Neural cell (in vitro differentiated cells): ENCODE measurements around the gene TEX13D. TPM values are rescaled to one million over a fixed set of nuclear protein-coding genes. Genes with fewer than 3 reads are reported as not detected.

Experiments used
- H2AFZ ChIP-seq: fragments of 200-600, 300-800 bp; sonication (generic), shearing (Covaris generic); 2 replicates; pipeline ENCODE4 v1.6.0; 2014; ENCODE audit warnings: low read depth, mild to moderate bottlenecking, antibody characterized with exemption, low read length, moderate library complexity
- H3F3A ChIP-seq: fragments of 200-600 bp; shearing (Covaris generic); 2 replicates; pipeline ENCODE4 v1.6.1; 2016; ENCODE audit warnings: mild to moderate bottlenecking, moderate library complexity, mixed read lengths, antibody characterized with exemption, low read length; ENCODE audit not compliant: insufficient read depth, poor library complexity, severe bottlenecking
- H3K27ac ChIP-seq: fragments of 200-600, 300-800 bp; sonication (generic), shearing (Covaris generic); 2 replicates; pipeline ENCODE4 v1.5.1; 2014; ENCODE audit warnings: mild to moderate bottlenecking, low read length, moderate library complexity
- H3K27me3 ChIP-seq: fragments of 300-800, 200-600 bp; sonication (generic), shearing (Covaris generic); 2 replicates; pipeline ENCODE4 v1.6.0; 2014; ENCODE audit warnings: mild to moderate bottlenecking, low read depth, low read length, moderate library complexity; ENCODE audit not compliant: insufficient read depth
- H3K36me3 ChIP-seq: fragments of 300-800, 200-600 bp; sonication (generic), shearing (Covaris generic); 2 replicates; pipeline ENCODE4 v1.5.1; 2014; ENCODE audit warnings: mild to moderate bottlenecking, antibody characterized with exemption, low read length, moderate library complexity; ENCODE audit not compliant: insufficient read depth
- H3K4me2 ChIP-seq: fragments of 300-800, 200-600 bp; sonication (generic), shearing (Covaris generic); 2 replicates; pipeline ENCODE4 v1.6.0; 2014; ENCODE audit warnings: mild to moderate bottlenecking, low read length
- H3K4me3 ChIP-seq: fragments of 300-800, 200-600 bp; sonication (generic), shearing (Covaris generic); 2 replicates; pipeline ENCODE4 v1.5.1; 2014; ENCODE audit warnings: mild to moderate bottlenecking, low read length, moderate library complexity
- H3K79me2 ChIP-seq: fragments of 200-600 bp; shearing (Covaris generic); replicated peaks from 2 replicates; pipeline ENCODE4 v1.6.0; 2014; ENCODE audit warnings: mild to moderate bottlenecking, low read length, moderate library complexity; ENCODE audit not compliant: insufficient read depth
- H3K9ac ChIP-seq: fragments of 300-800, 200-600 bp; sonication (generic), shearing (Covaris generic); 2 replicates; pipeline ENCODE4 v1.6.1; 2016; ENCODE audit warnings: mild to moderate bottlenecking, low read length, mixed read lengths
- H3K9me2 ChIP-seq: fragments of 200-600 bp; shearing (Covaris generic); 2 replicates; pipeline ENCODE4 v1.6.1; 2016; ENCODE audit warnings: mild to moderate bottlenecking, low read length, mixed read lengths; ENCODE audit not compliant: insufficient read depth
- H3K9me3 ChIP-seq: fragments of 200-600, 300-800 bp; sonication (generic), shearing (Covaris generic); 2 replicates; pipeline ENCODE4 v1.6.1; 2016; ENCODE audit warnings: mild to moderate bottlenecking, mixed run types, low read length, moderate library complexity, mixed read lengths
- H4K20me1 ChIP-seq: fragments of 200-600 bp; shearing (Covaris generic); 2 replicates; pipeline ENCODE4 v1.6.1; 2016; ENCODE audit warnings: mild to moderate bottlenecking, mixed run types; ENCODE audit not compliant: insufficient read depth
- CTCF ChIP-seq: fragments of 450-650 bp; IDR thresholded peaks from 2 replicates; pipeline ENCODE4 v1.5.1; 2014; ENCODE audit warnings: antibody characterized with exemption, mild to moderate bottlenecking, moderate library complexity; ENCODE audit not compliant: poor library complexity, severe bottlenecking
- EP300 ChIP-seq: fragments of 450-650 bp; conservative IDR thresholded peaks from 2 replicates; pipeline ENCODE4 v1.6.1; 2014; ENCODE audit warnings: antibody characterized with exemption, mild to moderate bottlenecking, moderate library complexity; ENCODE audit not compliant: poor library complexity, severe bottlenecking
- EZH2 ChIP-seq: fragments of 200-600, 300-800 bp; shearing (Covaris generic), sonication (generic); IDR thresholded peaks from 2 replicates; pipeline ENCODE4 v1.6.1; 2014; ENCODE audit warnings: antibody characterized with exemption, low read length, borderline replicate concordance, mild to moderate bottlenecking; ENCODE audit not compliant: insufficient read depth, poor library complexity, severe bottlenecking
- MXI1 ChIP-seq: fragments of 450-650 bp; conservative IDR thresholded peaks from 2 replicates; pipeline ENCODE4 v1.6.1; 2014; ENCODE audit warnings: antibody characterized with exemption, mild to moderate bottlenecking; ENCODE audit not compliant: poor library complexity, severe bottlenecking
- POLR2AphosphoS5 ChIP-seq: IDR thresholded peaks from 2 replicates; pipeline ENCODE4 v1.6.1; 2012
- RAD21 ChIP-seq: fragments of 450-650 bp; conservative IDR thresholded peaks from 2 replicates; pipeline ENCODE4 v1.6.1; 2014; ENCODE audit warnings: antibody characterized with exemption, mild to moderate bottlenecking, moderate library complexity
- REST ChIP-seq: IDR thresholded peaks from 2 replicates; pipeline ENCODE4 v1.6.1; 2012; ENCODE audit warnings: borderline replicate concordance
- SMC3 ChIP-seq: fragments of 450-650 bp; conservative IDR thresholded peaks from 2 replicates; pipeline ENCODE4 v1.6.1; 2014; ENCODE audit warnings: antibody characterized with exemption, mild to moderate bottlenecking, moderate library complexity; ENCODE audit not compliant: poor library complexity
- TAF1 ChIP-seq: IDR thresholded peaks from 2 replicates; pipeline ENCODE4 v1.6.1; 2012; ENCODE audit warnings: low read depth
- polyA plus RNA-seq: library from polyadenylated mRNA; depleted of rRNA; stranded (reverse); fragments of >200 nt; gene quantifications from 2 replicates; pipeline ENCODE4 v1.2.3, GENCODE V29; 2014

The TEX13D gene
- polyA plus RNA-seq, 1 donor from 2014 or later = not detected

- Histone ChIP-seq H3K4me3 (no peak overlapping the region), H2AFZ (no peak overlapping the region), H3K27me3 (no peaks in the 10 kb centered on the region), H3K27ac (no peak overlapping the region), H3K9ac (no peak overlapping the region), H3K79me2 (no peaks in the 10 kb centered on the region), H4K20me1 (no peaks in the 10 kb centered on the region), H3F3A (no peaks in the 10 kb centered on the region), H3K9me2 (no peaks in the 10 kb centered on the region), H3K4me2 (no peak overlapping the region), H3K9me3 (no peaks in the 10 kb centered on the region), H3K36me3 (no peaks in the 10 kb centered on the region)
- TF ChIP-seq MXI1 (no peak), RAD21 (no peak), SMC3 (no peak), POLR2AphosphoS5 (no peak), CTCF (no peak), REST (no peak), EP300 (no peak), EZH2 (no peak), TAF1 (no peak)
These were observed 26.4 kb downstream of the TEX13D start for GRCh38 chrX:124358800-124359383.

GRCh38 chrX:124362072-124362471, 29.6 kb downstream of the TEX13D start:
- Histone ChIP-seq H3K4me3 (no peak overlapping the region), H4K20me1 (no peaks in the 10 kb centered on the region), H3F3A (no peaks in the 10 kb centered on the region), H3K9me3 (no peaks in the 10 kb centered on the region), H3K79me2 (no peaks in the 10 kb centered on the region), H3K36me3 (no peaks in the 10 kb centered on the region), H3K4me2 (no peak overlapping the region), H2AFZ (no peak overlapping the region), H3K9ac (no peak overlapping the region), H3K27ac (no peak overlapping the region), H3K9me2 (no peaks in the 10 kb centered on the region), H3K27me3 (no peaks in the 10 kb centered on the region)
- no peak for TF ChIP-seq SMC3
- no peak for TF ChIP-seq EZH2
- no peak for TF ChIP-seq RAD21
- TF ChIP-seq MXI1 = no peak
- no peak for TF ChIP-seq CTCF
- TF ChIP-seq POLR2AphosphoS5 = no peak
- no peak for TF ChIP-seq TAF1
- no peak for TF ChIP-seq EP300
- no peak for TF ChIP-seq REST
